KMS-11 (cell line): ENCODE results near the gene GPR146.

Experiments
- H2AFZ ChIP-seq: fragments of 200-600 bp; sonication (generic); 2 replicates; pipeline ENCODE4 v1.6.1; 2016; ENCODE audit warnings: antibody characterized with exemption, mixed run types, low read depth
- H3K27ac ChIP-seq: fragments of 200-600 bp; sonication (generic); 2 replicates; pipeline ENCODE4 v1.6.1; 2016; ENCODE audit warnings: mild to moderate bottlenecking, mixed run types
- H3K27me3 ChIP-seq: fragments of 200-600 bp; sonication (generic); 2 replicates; pipeline ENCODE4 v1.6.1; 2017; ENCODE audit warnings: mild to moderate bottlenecking, low read depth, mixed run types, moderate library complexity; ENCODE audit not compliant: insufficient read depth
- H3K36me3 ChIP-seq: fragments of 200-600 bp; sonication (generic); 2 replicates; pipeline ENCODE4 v1.6.1; 2017; ENCODE audit warnings: mild to moderate bottlenecking, mixed run types; ENCODE audit not compliant: insufficient read depth
- H3K4me1 ChIP-seq: fragments of 200-600 bp; sonication (generic); 2 replicates; pipeline ENCODE4 v1.6.1; 2016; ENCODE audit warnings: mild to moderate bottlenecking, low read depth, mixed run types; ENCODE audit not compliant: poor library complexity, severe bottlenecking
- H3K4me2 ChIP-seq: fragments of 200-600 bp; sonication (generic); 2 replicates; pipeline ENCODE4 v1.7.0; 2016; ENCODE audit warnings: mild to moderate bottlenecking, mixed run types
- H3K4me3 ChIP-seq: fragments of 200-600 bp; sonication (generic); IDR thresholded peaks from 2 replicates; pipeline ENCODE4 v1.6.1; 2017; ENCODE audit warnings: low read depth, low read length, mixed read lengths; ENCODE audit not compliant: insufficient read depth
- H3K79me2 ChIP-seq: fragments of 200-600 bp; sonication (generic); 2 replicates; pipeline ENCODE4 v1.6.1; 2016; ENCODE audit warnings: low read depth, mixed run types; ENCODE audit not compliant: insufficient read depth
- H3K9ac ChIP-seq: fragments of 200-600 bp; sonication (generic); 2 replicates; pipeline ENCODE4 v1.6.1; 2016; ENCODE audit warnings: mild to moderate bottlenecking, mixed run types
- H4K20me1 ChIP-seq: fragments of 200-600 bp; sonication (generic); 2 replicates; pipeline ENCODE4 v1.6.1; 2016; ENCODE audit warnings: mild to moderate bottlenecking, mixed run types; ENCODE audit not compliant: insufficient read depth
- CTCF ChIP-seq: fragments of 200-600 bp; sonication (generic); conservative IDR thresholded peaks from 2 replicates; pipeline ENCODE4 v1.6.1; 2017; ENCODE audit warnings: low read depth, mild to moderate bottlenecking, antibody characterized with exemption, low read length, moderate library complexity, mixed read lengths

GPR146 gene

GRCh38 chr7:1099637-1100036, 55.3 kb downstream of the GPR146 start:
- Histone ChIP-seq H3K4me3 (no peak overlapping the region), H3K9ac (no peak overlapping the region), H3K79me2 (no peaks in the 10 kb centered on the region), H3K4me2 (no peak overlapping the region), H3K27ac (no peak overlapping the region), H3K4me1 (no peaks in the 10 kb centered on the region), H3K36me3 (no peaks in the 10 kb centered on the region), H2AFZ (no peak overlapping the region), H3K27me3 (no peaks in the 10 kb centered on the region), H4K20me1 (no peaks in the 10 kb centered on the region)
- TF ChIP-seq CTCF: no peak

- no peaks in the 10 kb centered on the region for H4K20me1 ChIP-seq
- H3K9ac ChIP-seq: no peak overlapping the region
These were observed 56.0 kb downstream of the GPR146 start for GRCh38 chr7:1100386-1100785.

GRCh38 chr7:1100834-1101562, 56.7 kb downstream of the GPR146 start:
- H3K9ac ChIP-seq: no peak overlapping the region
- H3K36me3 ChIP-seq: no peaks in the 10 kb centered on the region
- no peak overlapping the region for H3K27ac ChIP-seq
- H3K79me2 ChIP-seq: no peaks in the 10 kb centered on the region
- no peak overlapping the region for H3K4me2 ChIP-seq
- no peak overlapping the region for H3K4me3 ChIP-seq
- no peaks in the 10 kb centered on the region for H3K27me3 ChIP-seq
- H2AFZ ChIP-seq: no peak overlapping the region
- H3K4me1 ChIP-seq: no peaks in the 10 kb centered on the region
- TF ChIP-seq CTCF: no peak
- no peaks in the 10 kb centered on the region for H4K20me1 ChIP-seq

More at GRCh38 chr7:1100386-1100785, 56.0 kb downstream of the GPR146 start:
- H3K4me2 ChIP-seq: no peak overlapping the region
- H3K36me3 ChIP-seq: no peaks in the 10 kb centered on the region
- H3K79me2 ChIP-seq: no peaks in the 10 kb centered on the region
- H3K27ac ChIP-seq: no peak overlapping the region
- no peaks in the 10 kb centered on the region for H3K27me3 ChIP-seq
- no peak for TF ChIP-seq CTCF
- H3K4me1 ChIP-seq: no peaks in the 10 kb centered on the region
- no peak overlapping the region for H3K4me3 ChIP-seq
- H2AFZ ChIP-seq: no peak overlapping the region

GRCh38 chr7:1101563-1102431, 57.5 kb downstream of the GPR146 start:
- no peaks in the 10 kb centered on the region for H4K20me1 ChIP-seq
- no peak overlapping the region for H3K9ac ChIP-seq
- no peak overlapping the region for H3K27ac ChIP-seq
- no peak for TF ChIP-seq CTCF
- H3K79me2 ChIP-seq: no peaks in the 10 kb centered on the region
- no peak overlapping the region for H3K4me3 ChIP-seq
- no peaks in the 10 kb centered on the region for H3K27me3 ChIP-seq
- no peak overlapping the region for H3K4me2 ChIP-seq
- H2AFZ ChIP-seq: no peak overlapping the region
- H3K36me3 ChIP-seq: no peaks in the 10 kb centered on the region
- no peaks in the 10 kb centered on the region for H3K4me1 ChIP-seq
